WI38 (cell line): ENCODE results near the gene EIF3K.

Experiments used
- H3K4me3 ChIP-seq: 2 replicates; pipeline ENCODE4 v1.5.1; 2011; ENCODE audit warnings: low read depth, mild to moderate bottlenecking, control low read depth, low read length
- TF ChIP-seq, protein P1 (sequence below): IDR thresholded peaks from 2 replicates; pipeline ENCODE4 v1.5.1; 2012; ENCODE audit warnings: low read depth, mild to moderate bottlenecking, control low read depth, low read length

EIF3K gene

DNA sequence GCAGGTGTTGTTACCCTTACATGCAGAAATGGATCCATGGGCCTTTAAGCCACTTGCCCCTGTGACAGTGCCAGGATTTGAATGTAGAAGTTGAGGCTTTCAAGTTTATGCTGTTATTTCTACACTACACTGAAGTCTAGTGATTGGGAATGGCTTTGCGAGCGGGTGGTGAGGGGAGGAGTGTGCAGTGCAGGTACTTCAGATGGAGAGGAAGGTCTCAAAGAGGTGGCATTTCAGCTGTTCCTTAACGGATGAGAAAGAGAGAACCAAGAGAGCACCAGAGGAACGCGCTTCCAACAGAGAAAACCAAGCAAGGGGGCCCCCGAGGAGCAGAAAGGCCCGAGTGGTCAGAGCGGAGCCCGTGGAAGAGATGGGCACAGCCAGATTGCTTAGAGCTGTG, 41.7 kb downstream of the EIF3K start:
- H3K4me3 ChIP-seq, result no peak overlapping the region
- TF ChIP-seq, protein P1, sequence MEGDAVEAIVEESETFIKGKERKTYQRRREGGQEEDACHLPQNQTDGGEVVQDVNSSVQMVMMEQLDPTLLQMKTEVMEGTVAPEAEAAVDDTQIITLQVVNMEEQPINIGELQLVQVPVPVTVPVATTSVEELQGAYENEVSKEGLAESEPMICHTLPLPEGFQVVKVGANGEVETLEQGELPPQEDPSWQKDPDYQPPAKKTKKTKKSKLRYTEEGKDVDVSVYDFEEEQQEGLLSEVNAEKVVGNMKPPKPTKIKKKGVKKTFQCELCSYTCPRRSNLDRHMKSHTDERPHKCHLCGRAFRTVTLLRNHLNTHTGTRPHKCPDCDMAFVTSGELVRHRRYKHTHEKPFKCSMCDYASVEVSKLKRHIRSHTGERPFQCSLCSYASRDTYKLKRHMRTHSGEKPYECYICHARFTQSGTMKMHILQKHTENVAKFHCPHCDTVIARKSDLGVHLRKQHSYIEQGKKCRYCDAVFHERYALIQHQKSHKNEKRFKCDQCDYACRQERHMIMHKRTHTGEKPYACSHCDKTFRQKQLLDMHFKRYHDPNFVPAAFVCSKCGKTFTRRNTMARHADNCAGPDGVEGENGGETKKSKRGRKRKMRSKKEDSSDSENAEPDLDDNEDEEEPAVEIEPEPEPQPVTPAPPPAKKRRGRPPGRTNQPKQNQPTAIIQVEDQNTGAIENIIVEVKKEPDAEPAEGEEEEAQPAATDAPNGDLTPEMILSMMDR, result no peak

DNA sequence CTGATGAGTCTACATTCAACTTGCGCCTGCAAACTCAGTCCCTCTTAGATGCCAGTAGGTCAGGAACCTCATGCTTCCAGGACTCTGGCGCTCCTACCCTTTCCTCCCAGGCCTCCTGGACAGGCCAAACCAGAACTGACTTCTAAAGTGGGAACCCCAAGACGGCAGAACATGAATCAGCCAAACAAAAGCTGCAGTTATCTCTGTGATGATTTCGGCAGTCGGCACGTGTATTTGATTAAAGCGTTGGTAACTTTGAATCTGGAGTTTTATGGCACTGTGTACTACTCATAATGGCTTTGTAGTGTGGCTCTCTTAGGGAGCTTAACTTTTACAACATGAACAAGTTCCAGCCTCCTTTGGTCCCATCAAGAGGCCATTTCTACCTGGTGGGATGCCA, 42.1 kb downstream of the EIF3K start:
- TF ChIP-seq, protein P1, result no peak
- no peak overlapping the region for H3K4me3 ChIP-seq

DNA sequence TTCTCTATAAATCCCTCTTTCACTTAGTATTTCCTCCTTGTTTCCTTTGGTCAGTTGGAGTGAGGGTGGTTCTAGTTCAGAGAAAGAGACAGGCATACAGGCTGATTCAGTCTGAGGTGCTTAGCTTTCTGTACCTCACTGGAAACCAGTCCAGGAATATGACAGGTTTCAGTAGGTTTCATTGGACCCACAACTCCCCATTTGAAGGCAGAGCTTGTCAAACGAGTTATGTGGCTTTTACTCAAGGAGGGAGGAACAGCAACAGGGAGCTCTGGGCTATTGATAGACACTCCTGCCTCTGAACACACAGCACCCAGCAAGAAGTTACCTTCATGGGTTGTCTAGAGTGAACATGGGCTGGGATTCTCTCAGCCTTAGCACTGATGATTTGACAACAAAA, 43.0 kb downstream of the EIF3K start:
- H3K4me3 ChIP-seq, result no peak overlapping the region
- TF ChIP-seq, protein P1, result no peak

DNA sequence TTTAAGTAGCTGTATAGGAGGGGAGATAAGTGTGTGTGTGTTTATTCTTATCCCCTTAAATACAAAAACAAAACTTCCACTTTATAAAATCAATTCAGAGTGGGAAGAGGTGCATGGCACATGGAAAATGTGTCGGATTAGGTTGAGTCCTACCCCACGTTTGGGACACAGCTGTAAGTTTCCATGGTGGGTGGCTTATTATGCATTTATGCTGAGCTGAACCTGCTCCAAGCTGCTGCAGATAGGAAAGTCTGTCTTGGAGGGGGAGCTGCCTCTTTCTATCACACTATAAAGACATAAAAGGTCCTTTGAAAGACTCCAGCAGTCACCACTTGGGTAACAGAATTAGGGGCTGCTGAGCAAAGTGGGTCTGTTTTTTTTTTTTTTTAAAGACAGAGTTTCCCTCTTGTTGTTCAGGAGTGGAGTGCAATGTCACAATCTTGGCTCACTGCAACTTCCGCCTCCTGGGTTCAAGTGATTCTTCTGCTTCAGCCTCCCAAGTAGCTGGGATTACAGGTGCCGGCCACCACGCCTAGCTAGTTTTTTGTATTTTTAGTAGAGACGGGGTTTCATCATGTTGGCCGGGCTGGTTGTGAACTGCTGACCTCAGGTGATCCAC, 43.7 kb downstream of the EIF3K start:
- H3K4me3 ChIP-seq, result no peak overlapping the region
- TF ChIP-seq, protein P1, result no peak

DNA sequence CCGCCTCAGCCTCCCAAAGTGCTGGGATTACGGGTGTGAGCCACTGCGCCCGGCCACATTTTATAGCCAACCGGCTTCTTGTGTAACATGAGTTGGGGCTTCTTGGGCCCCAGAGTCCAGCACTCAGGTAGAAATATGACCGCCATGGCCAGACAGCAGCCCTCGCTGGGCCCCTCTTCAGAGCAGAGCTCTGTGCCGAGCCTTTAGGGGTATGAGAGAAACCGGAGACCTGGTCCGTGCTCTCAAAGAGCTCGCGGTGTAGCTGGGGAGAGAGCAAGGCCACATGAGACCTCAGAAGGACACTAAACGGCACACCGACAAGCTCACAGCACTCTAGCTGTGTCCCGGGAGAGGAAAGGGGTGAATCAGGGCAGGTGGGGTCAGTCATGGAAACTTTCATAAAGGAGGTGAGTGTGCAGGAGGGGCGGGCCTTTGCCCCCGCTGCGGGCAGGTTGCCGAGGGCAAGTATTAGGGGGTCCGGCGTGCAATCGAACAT, 44.2 kb downstream of the EIF3K start:
- TF ChIP-seq, protein P1, result no peak
- H3K4me3 ChIP-seq, result no peak overlapping the region

DNA sequence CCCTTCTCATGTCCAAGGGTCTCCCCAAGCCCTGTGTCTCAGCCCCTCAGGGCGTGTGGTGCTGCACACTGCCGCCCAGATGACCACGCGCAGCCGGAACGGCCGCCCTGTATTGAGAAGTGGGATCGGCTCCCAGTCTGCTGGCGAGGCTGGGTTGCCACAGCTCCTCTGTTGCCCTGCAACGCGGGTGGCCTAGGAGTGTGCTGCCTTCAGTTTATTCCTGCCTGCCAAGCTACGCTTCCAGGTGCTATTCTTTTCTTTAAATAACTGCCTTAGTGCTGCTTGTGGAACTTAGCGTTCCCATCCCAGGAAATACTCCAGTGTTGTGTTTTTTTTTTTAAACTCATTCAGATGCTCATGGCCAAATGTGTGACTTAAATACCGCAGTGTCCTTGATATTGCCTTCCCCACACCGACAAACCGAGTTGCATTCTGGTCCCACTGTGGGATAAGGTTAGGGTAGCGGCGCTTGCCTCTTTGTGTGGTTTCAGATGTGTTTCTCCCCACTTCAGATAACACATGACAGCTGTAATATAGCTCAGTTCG, 45.0 kb downstream of the EIF3K start:
- TF ChIP-seq, protein P1, result no peak
- H3K4me3 ChIP-seq, result no peak overlapping the region

DNA sequence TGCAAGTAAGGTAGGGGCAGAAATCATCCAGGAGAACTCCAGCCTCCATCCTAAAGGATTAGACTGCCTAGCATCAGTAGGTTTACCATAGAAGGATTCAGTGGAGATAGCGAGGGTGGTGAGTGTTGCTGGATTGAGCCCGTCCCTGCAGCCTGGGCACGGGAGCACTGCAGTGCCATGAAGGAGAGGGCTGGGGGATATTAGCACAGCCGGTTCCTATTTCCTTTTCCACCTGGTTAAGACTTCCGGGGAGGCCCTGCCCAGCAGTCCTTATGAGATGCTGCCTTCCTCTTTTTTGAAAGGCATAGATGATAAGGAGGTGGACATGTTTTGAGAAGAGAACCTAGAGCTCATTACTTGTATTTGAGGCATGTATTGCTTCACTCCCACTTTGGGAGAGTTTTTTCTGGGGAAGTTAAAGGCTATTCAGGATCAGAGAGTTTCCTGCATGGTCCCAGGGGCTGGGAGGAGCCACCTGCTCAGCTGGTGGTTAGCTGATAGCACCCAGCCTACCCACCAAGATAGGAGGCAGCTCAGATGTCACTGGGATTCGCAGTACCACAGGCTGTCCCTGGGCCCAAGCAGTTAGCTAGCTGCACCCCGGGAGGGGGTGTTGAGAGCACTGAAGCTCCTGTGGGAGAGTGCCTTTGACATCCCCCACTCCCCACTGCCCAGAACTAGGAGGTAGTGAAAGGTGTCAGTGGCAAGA, 45.7 kb downstream of the EIF3K start:
- TF ChIP-seq, protein P1, result no peak
- no peak overlapping the region for H3K4me3 ChIP-seq
